Measurements from ENCODE around the gene PLXNB1. TPM values are rescaled to one million over a fixed set of nuclear protein-coding genes. Genes with fewer than 3 reads are reported as not detected.

Gene PLXNB1
- total RNA-seq, 1 experiment from 2014 or later = 149 TPM

DNA sequence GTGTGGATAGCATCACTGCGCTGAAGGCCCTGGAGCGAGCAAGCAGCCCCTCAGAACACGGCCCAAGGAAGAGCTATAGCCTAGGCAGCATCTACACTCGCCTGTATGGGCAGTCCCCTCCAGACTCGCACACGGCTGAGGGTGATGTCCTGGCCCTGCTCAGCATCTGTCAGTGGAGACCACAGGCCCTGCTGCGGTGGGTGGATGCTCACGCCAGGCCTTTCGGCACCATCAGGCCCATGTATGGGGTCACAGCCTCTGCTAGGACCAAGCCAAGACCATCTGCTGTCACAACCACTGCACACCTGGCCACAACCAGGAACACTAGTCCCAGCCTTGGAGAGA, 37.2 kb upstream of the PLXNB1 start:
- BruUV-seq (replicated peaks) = no TSS peak
- Mint-ChIP-seq H3K4me3 (ENCODE audit: unreplicated experiment) (peak overlapping the region; percentile 33), H3K4me1 (ENCODE audit: low read depth, unreplicated experiment) (peaks cover 16% of the 10 kb centered on the region), H3K9me3 (ENCODE audit: unreplicated experiment) (no peaks in the 10 kb centered on the region), H3K27me3 (ENCODE audit: insufficient read depth, unreplicated experiment) (no peaks in the 10 kb centered on the region), H3K27ac (ENCODE audit: unreplicated experiment) (peak overlapping the region; percentile 99), H3K36me3 (ENCODE audit: insufficient read depth, unreplicated experiment) (peaks cover 34% of the 10 kb centered on the region)
- POLR2A ChIA-PET = no interaction called here
- intact Hi-C loops (cut with micrococcal nuclease; ENCODE audit: unreplicated experiment) = loop anchor here (10.0 kb wide), 1 partner anchor 198 kb away; the partner anchor contains the start of gene CELSR3
- DNase-seq = no peak
- Histone ChIP-seq H3K9me3 (no peaks in the 10 kb centered on the region), H3K36me3 (ENCODE audit: control insufficient read depth, insufficient read depth, low read length) (peaks cover 5% of the 10 kb centered on the region), H3K4me3 (ENCODE audit: low read depth, low read length) (no peak overlapping the region), H3K27me3 (replicated peaks; ENCODE audit: control insufficient read depth, insufficient read depth, low read length) (no peaks in the 10 kb centered on the region), H3K4me1 (peaks cover 19% of the 10 kb centered on the region)
- TF ChIP-seq, protein P1, sequence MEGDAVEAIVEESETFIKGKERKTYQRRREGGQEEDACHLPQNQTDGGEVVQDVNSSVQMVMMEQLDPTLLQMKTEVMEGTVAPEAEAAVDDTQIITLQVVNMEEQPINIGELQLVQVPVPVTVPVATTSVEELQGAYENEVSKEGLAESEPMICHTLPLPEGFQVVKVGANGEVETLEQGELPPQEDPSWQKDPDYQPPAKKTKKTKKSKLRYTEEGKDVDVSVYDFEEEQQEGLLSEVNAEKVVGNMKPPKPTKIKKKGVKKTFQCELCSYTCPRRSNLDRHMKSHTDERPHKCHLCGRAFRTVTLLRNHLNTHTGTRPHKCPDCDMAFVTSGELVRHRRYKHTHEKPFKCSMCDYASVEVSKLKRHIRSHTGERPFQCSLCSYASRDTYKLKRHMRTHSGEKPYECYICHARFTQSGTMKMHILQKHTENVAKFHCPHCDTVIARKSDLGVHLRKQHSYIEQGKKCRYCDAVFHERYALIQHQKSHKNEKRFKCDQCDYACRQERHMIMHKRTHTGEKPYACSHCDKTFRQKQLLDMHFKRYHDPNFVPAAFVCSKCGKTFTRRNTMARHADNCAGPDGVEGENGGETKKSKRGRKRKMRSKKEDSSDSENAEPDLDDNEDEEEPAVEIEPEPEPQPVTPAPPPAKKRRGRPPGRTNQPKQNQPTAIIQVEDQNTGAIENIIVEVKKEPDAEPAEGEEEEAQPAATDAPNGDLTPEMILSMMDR (IDR thresholded peaks at IDR 0.05; ENCODE audit: insufficient read depth in 1 of 2, low read depth in 1 of 2, low read length in 1 of 2, severe bottlenecking in 1 of 2, unreplicated experiment in 1 of 2) = no peak
- CTCF ChIA-PET = no interaction called here

DNA sequence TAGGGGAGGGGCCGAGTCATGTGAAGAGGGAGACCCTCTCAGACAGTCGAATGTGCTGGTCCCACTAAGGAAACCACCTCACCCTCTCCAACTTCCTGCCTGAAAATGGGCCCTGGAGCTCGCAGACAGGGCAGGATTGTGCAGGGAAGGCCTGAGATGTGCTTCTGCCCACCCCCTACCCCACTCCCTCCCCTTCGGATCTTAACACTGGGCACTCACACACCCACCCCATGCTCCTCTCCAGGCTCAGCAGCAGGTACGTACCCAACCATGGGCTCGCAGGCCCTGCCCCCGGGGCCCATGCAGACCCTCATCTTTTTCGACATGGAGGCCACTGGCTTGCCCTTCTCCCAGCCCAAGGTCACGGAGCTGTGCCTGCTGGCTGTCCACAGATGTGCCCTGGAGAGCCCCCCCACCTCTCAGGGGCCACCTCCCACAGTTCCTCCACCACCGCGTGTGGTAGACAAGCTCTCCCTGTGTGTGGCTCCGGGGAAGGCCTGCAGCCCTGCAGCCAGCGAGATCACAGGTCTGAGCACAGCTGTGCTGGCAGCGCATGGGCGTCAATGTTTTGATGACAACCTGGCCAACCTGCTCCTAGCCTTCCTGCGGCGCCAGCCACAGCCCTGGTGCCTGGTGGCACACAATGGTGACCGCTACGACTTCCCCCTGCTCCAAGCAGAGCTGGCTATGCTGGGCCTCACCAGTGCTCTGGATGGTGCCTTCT, 36.7 kb upstream of the PLXNB1 start:
- Histone ChIP-seq H3K27me3 (replicated peaks; ENCODE audit: control insufficient read depth, insufficient read depth, low read length) (no peaks in the 10 kb centered on the region), H3K4me1 (peaks cover 19% of the 10 kb centered on the region), H3K36me3 (ENCODE audit: control insufficient read depth, insufficient read depth, low read length) (peaks cover 5% of the 10 kb centered on the region), H3K4me3 (ENCODE audit: low read depth, low read length) (no peak overlapping the region), H3K9me3 (no peaks in the 10 kb centered on the region)
- Mint-ChIP-seq H3K27ac (ENCODE audit: unreplicated experiment) (peak overlapping the region; percentile 99), H3K36me3 (ENCODE audit: insufficient read depth, unreplicated experiment) (peaks cover 34% of the 10 kb centered on the region), H3K9me3 (ENCODE audit: unreplicated experiment) (no peaks in the 10 kb centered on the region), H3K27me3 (ENCODE audit: insufficient read depth, unreplicated experiment) (no peaks in the 10 kb centered on the region), H3K4me1 (ENCODE audit: low read depth, unreplicated experiment) (peaks cover 16% of the 10 kb centered on the region), H3K4me3 (ENCODE audit: unreplicated experiment) (peak overlapping the region; percentile 33)
- DNase-seq = no peak
- BruUV-seq (replicated peaks) = no TSS peak
- TF ChIP-seq, protein P1 (IDR thresholded peaks at IDR 0.05; ENCODE audit: insufficient read depth in 1 of 2, low read depth in 1 of 2, low read length in 1 of 2, severe bottlenecking in 1 of 2, unreplicated experiment in 1 of 2) = no peak
- POLR2A ChIA-PET = no interaction called here
- intact Hi-C loops (cut with micrococcal nuclease; ENCODE audit: unreplicated experiment) = loop anchor here (10.0 kb wide), 1 partner anchor 198 kb away; the partner anchor contains the start of gene CELSR3
- CTCF ChIA-PET = interaction anchor here (0.7 kb wide), 1 partner anchor 41 kb away, joined by 3 read pairs; no protein-coding TSS in a partner anchor

DNA sequence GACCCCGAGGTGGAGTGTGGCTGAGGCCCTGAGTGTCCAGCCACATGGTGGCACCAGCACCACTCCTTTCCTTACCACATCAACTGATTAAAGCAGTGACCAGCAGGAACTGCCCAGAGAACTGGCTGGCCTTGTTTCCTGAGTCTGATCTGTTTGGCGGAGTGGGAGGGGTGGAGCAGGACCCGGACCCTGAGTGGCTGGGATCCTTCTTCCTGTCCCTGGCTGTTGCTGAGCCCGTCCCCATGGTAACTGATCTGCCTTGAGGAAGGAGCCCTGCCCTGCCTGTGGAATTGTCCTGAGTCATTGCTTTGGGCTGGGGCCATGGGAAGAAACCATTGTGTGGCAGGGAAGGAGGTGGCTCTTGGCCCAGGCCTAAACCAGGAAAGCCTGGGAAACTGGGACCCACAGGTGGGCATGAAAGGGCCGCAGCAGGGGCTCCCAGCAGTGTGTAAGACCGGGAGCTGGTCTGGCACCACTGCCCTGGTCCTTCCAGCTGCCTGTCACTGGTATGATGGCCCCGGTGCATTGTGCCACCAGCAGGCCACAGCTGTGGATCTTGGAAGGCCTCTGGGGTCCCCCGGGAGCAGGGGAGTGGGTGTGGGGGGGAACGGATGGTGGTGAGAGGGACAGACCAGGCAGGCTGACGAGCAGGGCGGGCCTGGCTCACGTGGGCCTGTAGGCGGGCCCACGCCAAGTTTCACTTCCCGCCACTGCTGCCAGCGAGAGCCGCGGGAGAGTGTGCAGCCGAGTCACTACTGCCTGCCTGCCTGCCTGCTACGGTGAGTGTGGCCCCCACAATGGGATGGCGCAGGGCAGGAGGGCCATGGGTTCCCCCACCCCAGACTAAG, 35.9 kb upstream of the PLXNB1 start:
- Histone ChIP-seq H3K4me3 (ENCODE audit: low read depth, low read length) (no peak overlapping the region), H3K4me1 (peaks cover 19% of the 10 kb centered on the region), H3K36me3 (ENCODE audit: control insufficient read depth, insufficient read depth, low read length) (peaks cover 5% of the 10 kb centered on the region), H3K27me3 (replicated peaks; ENCODE audit: control insufficient read depth, insufficient read depth, low read length) (no peaks in the 10 kb centered on the region), H3K9me3 (no peaks in the 10 kb centered on the region)
- TF ChIP-seq, protein P1 (IDR thresholded peaks at IDR 0.05; ENCODE audit: insufficient read depth in 1 of 2, low read depth in 1 of 2, low read length in 1 of 2, severe bottlenecking in 1 of 2, unreplicated experiment in 1 of 2) = peak; percentile 61 to 83
- intact Hi-C loops (cut with micrococcal nuclease; ENCODE audit: unreplicated experiment) = loop anchor here (1.0 to 10.0 kb wide), 5 partner anchors 8 to 199 kb away; partner anchors contain the start of gene CELSR3
- DNase-seq = peak; percentile 97
- Mint-ChIP-seq H3K9me3 (ENCODE audit: unreplicated experiment) (no peaks in the 10 kb centered on the region), H3K36me3 (ENCODE audit: insufficient read depth, unreplicated experiment) (peaks cover 34% of the 10 kb centered on the region), H3K4me1 (ENCODE audit: low read depth, unreplicated experiment) (peaks cover 16% of the 10 kb centered on the region), H3K27me3 (ENCODE audit: insufficient read depth, unreplicated experiment) (no peaks in the 10 kb centered on the region), H3K4me3 (ENCODE audit: unreplicated experiment) (peak overlapping the region; percentile 56), H3K27ac (ENCODE audit: unreplicated experiment) (peak overlapping the region; percentile 99)
- BruUV-seq (replicated peaks) = TSS peak; percentile 62
- POLR2A ChIA-PET = no interaction called here
- CTCF ChIA-PET = interaction anchor here (0.7 to 0.9 kb wide), 2 partner anchors 30 to 42 kb away, joined by 3 to 5 read pairs; no protein-coding TSS in a partner anchor
